ENCODE results near the gene GSTA4.

DNA sequence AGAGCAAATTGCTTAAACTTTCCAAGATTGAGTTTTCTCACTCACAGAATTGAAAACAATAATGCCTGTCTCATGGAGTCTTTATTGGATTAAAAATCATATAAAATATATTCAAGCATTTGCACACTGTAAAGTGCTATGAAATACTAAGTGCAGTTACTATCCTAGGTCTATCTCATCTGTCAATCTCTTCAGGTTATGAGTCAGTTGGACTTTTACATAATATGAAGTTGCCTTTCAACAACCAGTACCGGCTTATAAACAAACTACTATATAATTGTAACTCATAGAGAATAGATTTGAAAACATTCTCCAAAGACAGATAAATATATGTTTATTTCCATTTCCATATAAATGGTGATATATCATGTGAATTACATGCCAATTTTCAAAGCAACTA, 20.4 kb upstream of the GSTA4 start:
- TF ChIP-seq, protein P1, sequence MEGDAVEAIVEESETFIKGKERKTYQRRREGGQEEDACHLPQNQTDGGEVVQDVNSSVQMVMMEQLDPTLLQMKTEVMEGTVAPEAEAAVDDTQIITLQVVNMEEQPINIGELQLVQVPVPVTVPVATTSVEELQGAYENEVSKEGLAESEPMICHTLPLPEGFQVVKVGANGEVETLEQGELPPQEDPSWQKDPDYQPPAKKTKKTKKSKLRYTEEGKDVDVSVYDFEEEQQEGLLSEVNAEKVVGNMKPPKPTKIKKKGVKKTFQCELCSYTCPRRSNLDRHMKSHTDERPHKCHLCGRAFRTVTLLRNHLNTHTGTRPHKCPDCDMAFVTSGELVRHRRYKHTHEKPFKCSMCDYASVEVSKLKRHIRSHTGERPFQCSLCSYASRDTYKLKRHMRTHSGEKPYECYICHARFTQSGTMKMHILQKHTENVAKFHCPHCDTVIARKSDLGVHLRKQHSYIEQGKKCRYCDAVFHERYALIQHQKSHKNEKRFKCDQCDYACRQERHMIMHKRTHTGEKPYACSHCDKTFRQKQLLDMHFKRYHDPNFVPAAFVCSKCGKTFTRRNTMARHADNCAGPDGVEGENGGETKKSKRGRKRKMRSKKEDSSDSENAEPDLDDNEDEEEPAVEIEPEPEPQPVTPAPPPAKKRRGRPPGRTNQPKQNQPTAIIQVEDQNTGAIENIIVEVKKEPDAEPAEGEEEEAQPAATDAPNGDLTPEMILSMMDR (conservative IDR thresholded peaks at IDR 0.05; ENCODE audit: low read length), result no peak
- no peak for TF ChIP-seq EZH2phosphoT487 (IDR thresholded peaks at IDR 0.05; ENCODE audit: borderline replicate concordance)

All from Loucy (cell line).